ENCODE results near the gene BACE2. TPM values are rescaled to one million over a fixed set of nuclear protein-coding genes. Genes with fewer than 3 reads are reported as not detected.

The BACE2 gene
- total RNA-seq, 2 donors from 2014 or later, result 71.9 to 129 TPM

DNA sequence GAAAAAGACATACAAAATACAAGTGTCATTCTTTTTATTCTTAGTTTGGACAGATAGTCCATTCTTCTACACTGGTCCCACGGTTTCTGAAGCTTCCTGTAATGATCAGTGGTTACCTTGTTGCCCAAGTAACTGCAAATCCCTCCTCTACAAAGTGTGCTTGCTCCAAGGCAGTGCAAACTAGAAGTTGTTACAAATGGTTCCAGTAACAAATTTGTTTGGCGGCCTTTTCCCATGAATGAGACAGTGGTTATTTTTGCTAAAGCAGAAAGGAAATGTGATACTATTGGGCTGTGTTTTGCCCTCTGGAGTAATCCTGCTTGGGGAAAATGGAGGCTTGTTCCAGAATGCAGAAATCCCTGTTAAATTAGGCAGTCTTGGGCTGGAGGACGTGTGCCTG, 8.9 kb downstream of the BACE2 start:
- ATAC-seq (ENCODE audit: insufficient number of reproducible peaks, low FRiP score, low read depth) (no peak), DNase-seq (ENCODE audit: low spot score) (no peak)
- TF ChIP-seq, protein P1, sequence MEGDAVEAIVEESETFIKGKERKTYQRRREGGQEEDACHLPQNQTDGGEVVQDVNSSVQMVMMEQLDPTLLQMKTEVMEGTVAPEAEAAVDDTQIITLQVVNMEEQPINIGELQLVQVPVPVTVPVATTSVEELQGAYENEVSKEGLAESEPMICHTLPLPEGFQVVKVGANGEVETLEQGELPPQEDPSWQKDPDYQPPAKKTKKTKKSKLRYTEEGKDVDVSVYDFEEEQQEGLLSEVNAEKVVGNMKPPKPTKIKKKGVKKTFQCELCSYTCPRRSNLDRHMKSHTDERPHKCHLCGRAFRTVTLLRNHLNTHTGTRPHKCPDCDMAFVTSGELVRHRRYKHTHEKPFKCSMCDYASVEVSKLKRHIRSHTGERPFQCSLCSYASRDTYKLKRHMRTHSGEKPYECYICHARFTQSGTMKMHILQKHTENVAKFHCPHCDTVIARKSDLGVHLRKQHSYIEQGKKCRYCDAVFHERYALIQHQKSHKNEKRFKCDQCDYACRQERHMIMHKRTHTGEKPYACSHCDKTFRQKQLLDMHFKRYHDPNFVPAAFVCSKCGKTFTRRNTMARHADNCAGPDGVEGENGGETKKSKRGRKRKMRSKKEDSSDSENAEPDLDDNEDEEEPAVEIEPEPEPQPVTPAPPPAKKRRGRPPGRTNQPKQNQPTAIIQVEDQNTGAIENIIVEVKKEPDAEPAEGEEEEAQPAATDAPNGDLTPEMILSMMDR (IDR thresholded peaks at IDR 0.05), result no peak
- peaks cover 6% of the 10 kb centered on the region for H3K36me3 ChIP-seq
- no peaks in the 10 kb centered on the region for H3K27me3 ChIP-seq (replicated peaks; ENCODE audit: insufficient read depth)
- H3K27ac ChIP-seq, result peak overlapping the region in 1 of 2 donors; percentile 47
- no peak overlapping the region for H3K4me3 ChIP-seq
- peaks cover 60 to 92% of the 10 kb centered on the region in 2 donors for H3K4me1 ChIP-seq (ENCODE audit: control insufficient read depth in 1 of 2, low read depth in 2 of 2)
- no peaks in the 10 kb centered on the region for H3K9me3 ChIP-seq

DNA sequence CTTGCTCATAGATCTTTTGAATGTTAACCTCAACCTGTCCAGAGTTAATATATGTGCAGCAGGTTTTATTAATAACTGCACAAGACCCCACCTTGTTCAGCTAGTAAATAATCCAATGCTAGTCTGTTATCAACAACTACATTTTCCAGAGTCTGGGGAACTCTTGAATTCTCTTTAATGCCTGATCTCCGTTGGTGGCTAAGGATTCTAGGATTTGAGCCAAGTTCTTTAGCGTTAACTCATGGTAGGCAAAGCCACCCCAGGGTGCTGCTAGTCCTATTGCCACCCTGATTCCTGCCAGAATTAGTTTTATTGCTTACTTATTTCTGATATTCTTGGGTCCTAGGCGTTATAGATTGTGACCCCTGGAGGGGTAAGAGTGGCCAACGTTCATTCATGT, 12.8 kb downstream of the BACE2 start:
- DNase-seq (ENCODE audit: low spot score), result no peak
- TF ChIP-seq, protein P1 (IDR thresholded peaks at IDR 0.05), result no peak
- Histone ChIP-seq H3K4me3 (no peak overlapping the region), H3K27me3 (replicated peaks; ENCODE audit: insufficient read depth) (no peaks in the 10 kb centered on the region), H3K27ac (no peak overlapping the region), H3K4me1 (ENCODE audit: control insufficient read depth in 1 of 2, low read depth in 2 of 2) (peaks cover 45 to 91% of the 10 kb centered on the region in 2 donors), H3K36me3 (no peaks in the 10 kb centered on the region), H3K9me3 (no peaks in the 10 kb centered on the region)
- no peak for ATAC-seq (ENCODE audit: insufficient number of reproducible peaks, low FRiP score, low read depth)

DNA sequence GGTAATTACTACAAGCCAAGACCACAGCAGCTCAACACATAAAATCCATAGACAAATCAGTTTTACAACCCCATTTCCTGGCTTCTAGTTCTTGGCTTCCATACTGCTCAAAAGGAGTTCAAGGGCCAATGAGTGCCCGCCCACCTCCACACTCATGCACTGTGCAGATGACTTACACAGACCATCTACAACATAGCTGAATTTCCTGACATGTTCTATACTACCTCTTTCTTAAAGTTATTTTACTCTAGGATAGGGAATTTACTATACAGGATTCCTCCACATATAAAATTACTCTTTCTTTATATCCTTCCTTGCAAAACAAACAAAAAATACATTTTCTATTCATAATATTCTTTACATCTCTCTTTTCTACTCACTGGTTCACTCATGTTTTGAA, 14.6 kb downstream of the BACE2 start:
- no peak for ATAC-seq (ENCODE audit: insufficient number of reproducible peaks, low FRiP score, low read depth)
- TF ChIP-seq, protein P1 (IDR thresholded peaks at IDR 0.05), result no peak
- no peak overlapping the region for H3K27ac ChIP-seq
- DNase-seq (ENCODE audit: low spot score), result no peak
- no peaks in the 10 kb centered on the region for H3K36me3 ChIP-seq
- H3K9me3 ChIP-seq, result no peaks in the 10 kb centered on the region
- peaks cover 29 to 89% of the 10 kb centered on the region in 2 donors for H3K4me1 ChIP-seq (ENCODE audit: control insufficient read depth in 1 of 2, low read depth in 2 of 2)
- H3K27me3 ChIP-seq (replicated peaks; ENCODE audit: insufficient read depth), result no peaks in the 10 kb centered on the region
- H3K4me3 ChIP-seq, result no peak overlapping the region

DNA sequence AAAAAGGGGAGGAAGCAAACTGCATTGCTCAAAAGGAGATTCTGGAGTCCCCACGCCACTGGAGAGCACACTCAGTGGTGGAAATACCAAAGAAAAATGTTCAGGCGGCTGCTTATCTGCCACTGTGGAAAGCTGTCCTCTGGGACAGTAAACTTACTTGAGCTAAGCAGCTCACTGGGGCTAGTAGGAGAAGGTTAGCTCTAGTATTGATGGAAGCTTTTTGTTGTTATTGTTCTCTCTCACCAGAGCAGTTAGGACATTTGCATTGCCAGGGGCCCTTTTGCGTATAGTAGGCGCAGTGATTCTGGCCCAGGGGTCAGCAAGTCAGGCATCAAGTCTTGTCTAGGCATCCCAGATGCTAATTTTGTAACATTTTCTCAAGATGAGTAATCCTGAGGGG, 15.6 kb downstream of the BACE2 start:
- TF ChIP-seq, protein P1 (IDR thresholded peaks at IDR 0.05), result no peak
- no peak for ATAC-seq (ENCODE audit: insufficient number of reproducible peaks, low FRiP score, low read depth)

DNA sequence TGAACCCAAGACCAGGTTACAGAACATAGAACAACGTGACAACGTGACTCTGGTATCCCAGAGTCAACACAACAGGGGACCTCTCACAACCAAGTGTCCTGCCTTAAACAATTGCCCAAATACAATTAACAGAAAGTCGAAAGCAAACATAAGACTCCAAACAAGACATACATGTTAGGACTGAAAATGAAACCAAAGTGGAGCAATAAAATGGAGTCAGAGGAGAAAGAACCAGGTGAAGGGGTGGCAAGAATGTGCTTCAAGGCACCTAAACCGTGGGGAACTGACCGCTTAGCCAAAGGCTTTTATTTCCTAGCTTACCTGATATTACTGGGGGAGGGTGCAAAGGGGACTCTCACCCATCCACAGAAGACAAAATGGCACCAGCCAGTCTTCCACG, 17.8 kb downstream of the BACE2 start:
- Histone ChIP-seq H3K27me3 (replicated peaks; ENCODE audit: insufficient read depth) (no peaks in the 10 kb centered on the region), H3K4me3 (no peak overlapping the region), H3K9me3 (no peaks in the 10 kb centered on the region), H3K27ac (no peak overlapping the region), H3K4me1 (ENCODE audit: control insufficient read depth in 1 of 2, low read depth in 2 of 2) (peaks cover 4 to 67% of the 10 kb centered on the region in 2 donors), H3K36me3 (no peaks in the 10 kb centered on the region)
- ATAC-seq (ENCODE audit: insufficient number of reproducible peaks, low FRiP score, low read depth), result no peak
- DNase-seq (ENCODE audit: low spot score), result no peak
- TF ChIP-seq, protein P1 (IDR thresholded peaks at IDR 0.05), result no peak

More for the DNA sequence above, 15.6 kb downstream of the BACE2 start:
- DNase-seq (ENCODE audit: low spot score), result no peak
- Histone ChIP-seq H3K4me3 (no peak overlapping the region), H3K27me3 (replicated peaks; ENCODE audit: insufficient read depth) (no peaks in the 10 kb centered on the region), H3K4me1 (ENCODE audit: control insufficient read depth in 1 of 2, low read depth in 2 of 2) (peaks cover 23 to 88% of the 10 kb centered on the region in 2 donors), H3K27ac (no peak overlapping the region), H3K9me3 (no peaks in the 10 kb centered on the region), H3K36me3 (no peaks in the 10 kb centered on the region)
